NB4 (cell line): ENCODE data around the gene ACSL5.

ENCODE experiments used
- CTCF ChIP-seq: IDR thresholded peaks from one replicate; pipeline ENCODE4 v1.5.1; 2012; ENCODE audit warnings: low read depth, low read length
- TF ChIP-seq, protein P1 (sequence below): IDR thresholded peaks from 2 replicates; pipeline ENCODE4 v1.6.1; 2011; ENCODE audit warnings: low read depth, low read length

DNA sequence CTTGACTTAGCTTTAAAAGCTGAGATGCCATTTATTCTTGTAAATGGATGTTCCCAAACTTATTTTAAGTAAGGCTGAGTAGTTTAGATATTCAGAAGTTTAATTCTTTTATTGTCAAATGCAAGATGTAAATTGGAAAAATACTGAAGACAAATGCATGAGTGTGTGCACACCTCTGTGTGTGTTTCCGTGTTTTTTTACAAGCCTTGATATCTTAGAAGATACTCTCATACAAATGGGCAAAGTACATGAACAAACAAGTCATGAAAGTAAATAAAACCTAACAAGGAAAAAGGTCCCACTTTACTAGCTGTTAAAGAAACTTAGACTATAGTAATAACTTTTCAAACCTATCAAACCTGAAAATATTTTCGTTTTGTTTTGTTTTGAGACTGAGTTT lies 29.0 kb downstream of the ACSL5 start:
- no peak for TF ChIP-seq CTCF
- TF ChIP-seq, protein P1, sequence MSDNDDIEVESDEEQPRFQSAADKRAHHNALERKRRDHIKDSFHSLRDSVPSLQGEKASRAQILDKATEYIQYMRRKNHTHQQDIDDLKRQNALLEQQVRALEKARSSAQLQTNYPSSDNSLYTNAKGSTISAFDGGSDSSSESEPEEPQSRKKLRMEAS: no peak
